Spleen (tissue), 11 donors: ENCODE measurements around the gene ENTPD8. TPM values are rescaled to one million over a fixed set of nuclear protein-coding genes. Genes with fewer than 3 reads are reported as not detected.

Experiments used
- DNase-seq: peaks from one replicate; pipeline ENCODE4 v3.0.0-alpha.2; 2020
- H3K27ac ChIP-seq, 8 donors: fragments of 200-600 bp; sonication (generic) in 7 of 8; 1 replicate in 4 of 8; 2 replicates in 4 of 8; pipeline versions ENCODE4 v1.5.0 to v1.8.0; 2016 to 2021; ENCODE audit warnings: inconsistent platforms in 4 of 8, mild to moderate bottlenecking in 4 of 8, moderate library complexity in 1 of 8
- H3K27me3 ChIP-seq, 7 donors: fragments of 200-600 bp; sonication (generic) in 6 of 7; replicated peaks in 1 of 7; 1 replicate in 4 of 7; 2 replicates in 3 of 7; pipeline versions ENCODE4 v1.5.0 to v1.8.0; 2016 to 2021; ENCODE audit warnings: inconsistent platforms in 3 of 7, mild to moderate bottlenecking in 1 of 7
- H3K36me3 ChIP-seq, 6 donors: fragments of 200-600 bp; sonication (generic) in 5 of 6; 1 replicate in 4 of 6; 2 replicates in 2 of 6; pipeline versions ENCODE4 v1.5.0 to v1.8.0; 2016 to 2021; ENCODE audit warnings: inconsistent platforms in 2 of 6
- H3K4me1 ChIP-seq, 6 donors: fragments of 200-600 bp; sonication (generic) in 5 of 6; 1 replicate in 3 of 6; 2 replicates in 3 of 6; pipeline versions ENCODE4 v1.5.0 to v1.8.0; 2016 to 2021; ENCODE audit warnings: inconsistent platforms in 3 of 6
- H3K4me3 ChIP-seq, 8 donors: fragments of 200-600 bp; sonication (generic) in 7 of 8; 1 replicate in 4 of 8; 2 replicates in 4 of 8; pipeline versions ENCODE4 v1.5.0 to v1.8.0; 2016 to 2021; ENCODE audit warnings: inconsistent platforms in 4 of 8, mild to moderate bottlenecking in 4 of 8, moderate library complexity in 2 of 8
- H3K9me3 ChIP-seq, 8 donors: fragments of 200-600 bp; sonication (generic) in 7 of 8; 1 replicate in 4 of 8; 2 replicates in 4 of 8; pipeline versions ENCODE4 v1.5.0 to v1.8.0; 2016 to 2021; ENCODE audit warnings: inconsistent platforms in 4 of 8
- POLR2A ChIP-seq, 3 donors: fragments of 450-650 bp; IDR thresholded peaks; one replicate each; pipeline ENCODE4 v1.5.1; 2017; ENCODE audit warnings: antibody characterized with exemption in 3 of 3, mild to moderate bottlenecking in 1 of 3
- POLR2AphosphoS5 ChIP-seq, 3 donors: sonication (generic); formaldehyde crosslinking; IDR thresholded peaks; one replicate each; pipeline ENCODE4 v1.5.1; 2017; ENCODE audit warnings: antibody characterized with exemption in 3 of 3
- whole genome bisulfite sequencing, 5 donors: extraction: QIAGEN DNeasy Blood & Tissue Kit in 3 of 5; methylation state at CpG; one replicate each; pipeline versions ENCODE4 v1.1.5 to v1.1.7; 2013 to 2018; 5-methylcytosine and 5-hydroxymethylcytosine counted together
- intact Hi-C: fragments of 100-400 bp; cut with DNase I; formaldehyde crosslinking; loops from one replicate; pipeline ENCODE4 v1.15.0; 2023; ENCODE audit warnings: low total_unique reads
- polyA plus RNA-seq, 3 donors: library from polyadenylated mRNA; stranded (reverse); fragments of 200-250 nt; gene quantifications; one replicate each; pipeline ENCODE4 v1.2.1, GENCODE V29; 2013
- total RNA-seq, 7 donors: library from RNA; depleted of rRNA in 3 of 7; stranded (reverse); fragments of >200 nt in 3 of 7; fragmentation: NEBNext Ultra II Directional in 4 of 7; extraction: Animal tissue kit (Norgen Biotek cat#: 25700) in 4 of 7; gene quantifications; one replicate each; pipeline versions ENCODE4 v1.1.0 to v1.2.1, GENCODE V29; 2016 to 2021
- TF ChIP-seq, protein P1 (sequence below), 11 experiments: fragments of 200-600 bp in 7 of 11; fragments of 450-650 bp in 4 of 11; sonication (generic) in 4 of 11; IDR thresholded peaks in 8 of 11; conservative IDR thresholded peaks in 3 of 11; 1 replicate in 7 of 11; 2 replicates in 4 of 11; pipeline versions ENCODE4 v1.4.0 to v1.8.0; 2016 to 2021; ENCODE audit warnings: antibody characterized with exemption in 11 of 11, inconsistent platforms in 4 of 11, mild to moderate bottlenecking in 1 of 11
- donor health status: healthy with polysubstance abuse.
- donor health status: DM: no; HTN: no; CAD: no; lungs with moderate emphysema.
- donor health status: DM: no; HTN: no; CAD: no.
- donor health status: Bipolar disorder and iron deficiency.
- donor health status: healthy.
- donor health status: DM: no; HTN: no; CAD: no.
- donor health status: DM: yes; HTN: yes; CAD: no.

ENTPD8 gene
- total and polyA plus RNA-seq, 10 donors: 0.07 to 0.37 (median 0.18) TPM; not detected in 4

- Histone ChIP-seq H3K27me3 (peaks cover 0 to 48% (median 28%) of the 10 kb centered on the region in 7 donors), H3K4me1 (peaks cover 7 to 41% (median 23%) of the 10 kb centered on the region in 6 donors), H3K9me3 (no peaks in the 10 kb centered on the region), H3K27ac (no peak overlapping the region), H3K36me3 (peaks cover 0 to 18% (median 8%) of the 10 kb centered on the region in 6 donors), H3K4me3 (no peak overlapping the region)
- intact Hi-C loops: no loop called here
- 13 to 27% (median 24%) methylated on average over 11 to 14 of the region's 14 CpGs for WGBS, 5 donors
- TF ChIP-seq, protein P1, sequence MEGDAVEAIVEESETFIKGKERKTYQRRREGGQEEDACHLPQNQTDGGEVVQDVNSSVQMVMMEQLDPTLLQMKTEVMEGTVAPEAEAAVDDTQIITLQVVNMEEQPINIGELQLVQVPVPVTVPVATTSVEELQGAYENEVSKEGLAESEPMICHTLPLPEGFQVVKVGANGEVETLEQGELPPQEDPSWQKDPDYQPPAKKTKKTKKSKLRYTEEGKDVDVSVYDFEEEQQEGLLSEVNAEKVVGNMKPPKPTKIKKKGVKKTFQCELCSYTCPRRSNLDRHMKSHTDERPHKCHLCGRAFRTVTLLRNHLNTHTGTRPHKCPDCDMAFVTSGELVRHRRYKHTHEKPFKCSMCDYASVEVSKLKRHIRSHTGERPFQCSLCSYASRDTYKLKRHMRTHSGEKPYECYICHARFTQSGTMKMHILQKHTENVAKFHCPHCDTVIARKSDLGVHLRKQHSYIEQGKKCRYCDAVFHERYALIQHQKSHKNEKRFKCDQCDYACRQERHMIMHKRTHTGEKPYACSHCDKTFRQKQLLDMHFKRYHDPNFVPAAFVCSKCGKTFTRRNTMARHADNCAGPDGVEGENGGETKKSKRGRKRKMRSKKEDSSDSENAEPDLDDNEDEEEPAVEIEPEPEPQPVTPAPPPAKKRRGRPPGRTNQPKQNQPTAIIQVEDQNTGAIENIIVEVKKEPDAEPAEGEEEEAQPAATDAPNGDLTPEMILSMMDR (IDR thresholded peaks at IDR 0.05 in 8 of 11, conservative IDR thresholded peaks at IDR 0.05 in 3 of 11): peak; percentile 66 to 91 (median 89)
- no peak for TF ChIP-seq POLR2AphosphoS5 (IDR thresholded peaks at IDR 0.05)
- peak; percentile 91 for DNase-seq
Observed at GRCh38 chr9:137445275-137445807, 4.2 kb upstream of the ENTPD8 start.

GRCh38 chr9:137444106-137444790, 3.1 kb upstream of the ENTPD8 start:
- Histone ChIP-seq H3K9me3 (no peaks in the 10 kb centered on the region), H3K4me3 (no peak overlapping the region), H3K27me3 (peaks cover 0 to 52% (median 28%) of the 10 kb centered on the region in 7 donors), H3K27ac (no peak overlapping the region), H3K4me1 (peaks cover 7 to 36% (median 23%) of the 10 kb centered on the region in 6 donors), H3K36me3 (peaks cover 0 to 10% (median 6%) of the 10 kb centered on the region in 6 donors)
- DNase-seq: peak; percentile 51
- WGBS, 5 donors: 83 to 90% (median 88%) methylated on average over 14 of the region's 14 CpGs
- TF ChIP-seq POLR2A (IDR thresholded peaks at IDR 0.05): no peak
- TF ChIP-seq, protein P1 (IDR thresholded peaks at IDR 0.05 in 8 of 11, conservative IDR thresholded peaks at IDR 0.05 in 3 of 11): no peak
- no peak for TF ChIP-seq POLR2AphosphoS5 (IDR thresholded peaks at IDR 0.05)
- intact Hi-C loops: no loop called here

GRCh38 chr9:137441935-137442321, 771 bp upstream of the ENTPD8 start:
- no peak for DNase-seq
- Histone ChIP-seq H3K27ac (no peak overlapping the region), H3K36me3 (no peaks in the 10 kb centered on the region), H3K9me3 (no peaks in the 10 kb centered on the region), H3K27me3 (peaks cover 0 to 75% (median 28%) of the 10 kb centered on the region in 7 donors), H3K4me3 (peak overlapping the region in 5 of 8 donors; percentile 31 to 69 (median 41)), H3K4me1 (peaks cover 7 to 39% (median 23%) of the 10 kb centered on the region in 6 donors)
- WGBS, 5 donors: 15 to 20% (median 19%) methylated on average over 7 of the region's 7 CpGs
- intact Hi-C loops: no loop called here
- TF ChIP-seq POLR2A (IDR thresholded peaks at IDR 0.05): no peak
- TF ChIP-seq, protein P1 (IDR thresholded peaks at IDR 0.05 in 8 of 11, conservative IDR thresholded peaks at IDR 0.05 in 3 of 11): no peak
- TF ChIP-seq POLR2AphosphoS5 (IDR thresholded peaks at IDR 0.05): no peak

DNA sequence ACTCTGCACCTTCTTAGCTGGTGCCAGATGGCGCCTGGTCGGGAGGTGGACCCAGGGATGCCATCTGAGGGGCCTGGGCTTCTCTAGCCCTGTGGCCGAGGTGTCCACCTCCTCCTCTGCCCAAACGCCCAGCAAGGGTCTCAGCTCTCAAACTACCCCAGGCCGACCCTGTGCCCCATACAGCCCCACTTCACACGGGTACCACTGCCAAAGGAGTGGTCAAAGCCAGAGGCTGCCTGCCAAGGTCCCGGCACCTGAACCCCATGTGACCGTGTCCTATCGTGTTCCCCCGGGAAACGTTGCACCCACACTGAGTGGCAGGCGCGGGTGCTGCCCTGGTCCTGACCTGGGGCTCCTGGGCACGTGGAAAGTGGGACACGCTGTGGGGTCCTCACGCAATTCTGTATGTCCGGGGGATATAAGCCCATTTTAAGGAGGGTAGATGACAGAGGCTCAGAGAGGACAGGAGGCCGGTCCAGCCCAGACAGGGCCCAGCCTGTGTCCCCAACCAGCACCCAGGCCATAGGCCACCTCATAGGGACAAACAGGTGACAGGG, 1.9 kb downstream of the ENTPD8 start:
- Histone ChIP-seq H3K27ac (no peak overlapping the region), H3K4me1 (peaks cover 0 to 42% (median 15%) of the 10 kb centered on the region in 6 donors), H3K9me3 (no peaks in the 10 kb centered on the region), H3K36me3 (no peaks in the 10 kb centered on the region), H3K4me3 (no peak overlapping the region), H3K27me3 (peaks cover 0 to 86% (median 28%) of the 10 kb centered on the region in 7 donors)
- 70 to 84% (median 82%) methylated on average over 15 to 18 of the region's 18 CpGs for WGBS, 5 donors
- DNase-seq: peak; percentile 47
- intact Hi-C loops: no loop called here
- TF ChIP-seq, protein P1 (IDR thresholded peaks at IDR 0.05 in 8 of 11, conservative IDR thresholded peaks at IDR 0.05 in 3 of 11): no peak
- no peak for TF ChIP-seq POLR2A (IDR thresholded peaks at IDR 0.05)
- TF ChIP-seq POLR2AphosphoS5 (IDR thresholded peaks at IDR 0.05): no peak
